ENCODE measurements around the gene HTR4. TPM values are rescaled to one million over a fixed set of nuclear protein-coding genes. Genes with fewer than 3 reads are reported as not detected.
"Not testable (repeated sequence)": the region's sequence is repeated elsewhere in the genome, so short reads cannot be mapped to it uniquely, and the experiment has no call there.

Gene HTR4
- total and polyA plus RNA-seq, 9 donors = 0.07 to 0.32 (median 0.11) TPM; not detected in 4

DNA sequence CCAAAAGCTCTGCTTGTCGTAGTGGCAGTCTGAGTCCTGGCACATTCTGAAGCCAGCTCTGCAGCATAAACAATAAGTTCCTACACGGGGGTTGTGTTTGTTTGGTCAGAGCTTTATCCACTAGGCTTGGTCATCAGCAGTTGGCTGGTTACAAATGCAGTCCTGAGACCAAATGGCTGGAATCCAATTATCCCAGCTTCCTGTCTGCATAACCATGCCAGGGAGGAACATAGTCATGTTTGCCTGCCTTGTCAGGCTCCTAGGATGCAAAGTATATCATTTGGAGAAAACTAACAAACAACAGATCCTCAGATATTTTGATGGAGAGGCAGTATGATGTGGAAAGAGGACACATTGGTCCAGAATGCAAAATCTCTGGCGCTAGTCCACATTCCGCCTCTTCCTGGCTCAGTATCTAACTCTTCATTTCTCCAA lies 184.8 kb downstream of the HTR4 start:
- TF ChIP-seq, protein P1, sequence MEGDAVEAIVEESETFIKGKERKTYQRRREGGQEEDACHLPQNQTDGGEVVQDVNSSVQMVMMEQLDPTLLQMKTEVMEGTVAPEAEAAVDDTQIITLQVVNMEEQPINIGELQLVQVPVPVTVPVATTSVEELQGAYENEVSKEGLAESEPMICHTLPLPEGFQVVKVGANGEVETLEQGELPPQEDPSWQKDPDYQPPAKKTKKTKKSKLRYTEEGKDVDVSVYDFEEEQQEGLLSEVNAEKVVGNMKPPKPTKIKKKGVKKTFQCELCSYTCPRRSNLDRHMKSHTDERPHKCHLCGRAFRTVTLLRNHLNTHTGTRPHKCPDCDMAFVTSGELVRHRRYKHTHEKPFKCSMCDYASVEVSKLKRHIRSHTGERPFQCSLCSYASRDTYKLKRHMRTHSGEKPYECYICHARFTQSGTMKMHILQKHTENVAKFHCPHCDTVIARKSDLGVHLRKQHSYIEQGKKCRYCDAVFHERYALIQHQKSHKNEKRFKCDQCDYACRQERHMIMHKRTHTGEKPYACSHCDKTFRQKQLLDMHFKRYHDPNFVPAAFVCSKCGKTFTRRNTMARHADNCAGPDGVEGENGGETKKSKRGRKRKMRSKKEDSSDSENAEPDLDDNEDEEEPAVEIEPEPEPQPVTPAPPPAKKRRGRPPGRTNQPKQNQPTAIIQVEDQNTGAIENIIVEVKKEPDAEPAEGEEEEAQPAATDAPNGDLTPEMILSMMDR (IDR thresholded peaks at IDR 0.05) = no peak
- TF ChIP-seq EP300 (IDR thresholded peaks at IDR 0.05) (no peak), POLR2A (IDR thresholded peaks at IDR 0.05) (no peak)
- 59 to 68% (median 62%) methylated on average over 4 of the region's 4 CpGs for WGBS, 3 donors
- Histone ChIP-seq H3K36me3 (no peaks in the 10 kb centered on the region), H3K9me3 (no peaks in the 10 kb centered on the region), H3K4me3 (no peak overlapping the region), H3K27me3 (no peaks in the 10 kb centered on the region), H3K4me1 (ENCODE audit: insufficient read depth) (no peaks in the 10 kb centered on the region), H3K27ac (no peak overlapping the region)
- intact Hi-C loops (cut with DNase I) = no loop called here
- DNase-seq = no peak

DNA sequence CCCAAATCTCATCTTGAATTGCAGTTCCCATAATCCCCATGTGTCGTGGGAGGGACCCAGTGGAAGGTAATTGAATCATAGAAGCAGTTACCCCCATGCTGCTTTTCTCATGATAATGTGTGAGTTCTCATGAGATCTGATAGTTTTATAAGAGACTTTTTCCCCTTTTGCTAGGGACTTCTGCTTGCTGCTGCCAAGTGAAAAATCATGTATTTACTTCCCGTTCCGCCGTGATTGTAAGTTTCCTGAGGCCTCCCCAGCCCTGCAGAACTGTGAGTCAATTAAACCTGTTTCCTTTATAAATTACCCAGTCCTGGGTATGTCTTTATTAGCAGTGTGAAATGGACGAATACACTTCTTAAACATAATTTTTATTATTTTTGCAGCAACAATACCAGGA lies 185.6 kb downstream of the HTR4 start:
- H3K4me3 ChIP-seq; H3K4me1 ChIP-seq (ENCODE audit: insufficient read depth); H3K36me3 ChIP-seq; H3K27ac ChIP-seq; intact Hi-C loops (cut with DNase I); DNase-seq; H3K9me3 ChIP-seq; H3K27me3 ChIP-seq: not testable (repeated sequence)
- 80 to 92% (median 86%) methylated on average over 5 of the region's 5 CpGs for WGBS, 3 donors

DNA sequence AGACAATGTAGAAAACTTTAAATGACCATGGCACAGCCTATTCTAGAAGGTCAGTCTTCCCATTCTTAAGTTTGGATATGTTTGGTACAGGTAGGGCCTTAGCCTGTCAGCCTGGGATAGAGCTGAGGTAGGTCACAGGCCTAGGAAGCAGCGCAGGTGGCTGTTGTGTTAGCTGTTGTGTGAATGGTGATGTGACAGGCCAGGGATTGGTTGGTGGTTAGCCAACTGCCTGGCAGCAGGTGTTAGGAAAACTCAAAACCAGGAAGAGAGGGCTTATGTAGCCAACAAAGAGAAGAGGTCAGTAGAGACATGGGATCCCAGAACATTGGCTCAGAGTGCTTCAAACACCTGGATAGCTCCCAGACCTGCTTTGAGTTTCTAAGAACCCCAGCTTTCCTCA lies 186.4 kb downstream of the HTR4 start:
- no peaks in the 10 kb centered on the region for H3K27me3 ChIP-seq
- H3K9me3 ChIP-seq = no peaks in the 10 kb centered on the region
- no peaks in the 10 kb centered on the region for H3K4me1 ChIP-seq (ENCODE audit: insufficient read depth)
- intact Hi-C loops (cut with DNase I) = no loop called here
- no peak overlapping the region for H3K4me3 ChIP-seq
- DNase-seq = no peak
- no peaks in the 10 kb centered on the region for H3K36me3 ChIP-seq
- WGBS, 3 donors = 93 to 96% (median 95%) methylated on average over 1 of the region's 1 CpG
- H3K27ac ChIP-seq = no peak overlapping the region
- TF ChIP-seq POLR2A (IDR thresholded peaks at IDR 0.05) (no peak), EP300 (IDR thresholded peaks at IDR 0.05) (no peak)
- TF ChIP-seq, protein P1 (IDR thresholded peaks at IDR 0.05) = no peak

DNA sequence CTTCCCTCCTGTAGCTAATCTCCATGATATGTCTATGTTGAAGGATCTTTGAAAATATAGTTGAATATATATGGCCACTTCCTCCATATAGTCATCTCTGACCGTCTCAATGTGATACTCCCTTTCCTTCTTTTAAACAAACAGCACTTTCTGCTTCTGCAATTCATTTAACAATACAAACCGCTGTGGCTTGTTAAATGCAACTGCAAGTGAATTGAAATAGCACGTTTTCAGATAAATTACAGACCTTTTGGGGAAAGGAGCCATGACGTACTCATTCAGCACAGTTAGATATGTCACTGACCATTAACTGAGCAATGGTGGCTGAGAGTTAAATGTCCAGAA lies 188.1 kb downstream of the HTR4 start:
- TF ChIP-seq, protein P1 (IDR thresholded peaks at IDR 0.05) = no peak
- TF ChIP-seq EP300 (IDR thresholded peaks at IDR 0.05) (no peak), POLR2A (IDR thresholded peaks at IDR 0.05) (no peak)
- H3K27ac ChIP-seq = no peak overlapping the region
- 39 to 52% (median 51%) methylated on average over 4 of the region's 4 CpGs for WGBS, 3 donors
- no peak for DNase-seq
- H3K4me1 ChIP-seq (ENCODE audit: insufficient read depth) = no peaks in the 10 kb centered on the region
- H3K27me3 ChIP-seq = no peaks in the 10 kb centered on the region
- intact Hi-C loops (cut with DNase I) = no loop called here
- H3K36me3 ChIP-seq = no peaks in the 10 kb centered on the region
- H3K9me3 ChIP-seq = no peaks in the 10 kb centered on the region
- H3K4me3 ChIP-seq = no peak overlapping the region

DNA sequence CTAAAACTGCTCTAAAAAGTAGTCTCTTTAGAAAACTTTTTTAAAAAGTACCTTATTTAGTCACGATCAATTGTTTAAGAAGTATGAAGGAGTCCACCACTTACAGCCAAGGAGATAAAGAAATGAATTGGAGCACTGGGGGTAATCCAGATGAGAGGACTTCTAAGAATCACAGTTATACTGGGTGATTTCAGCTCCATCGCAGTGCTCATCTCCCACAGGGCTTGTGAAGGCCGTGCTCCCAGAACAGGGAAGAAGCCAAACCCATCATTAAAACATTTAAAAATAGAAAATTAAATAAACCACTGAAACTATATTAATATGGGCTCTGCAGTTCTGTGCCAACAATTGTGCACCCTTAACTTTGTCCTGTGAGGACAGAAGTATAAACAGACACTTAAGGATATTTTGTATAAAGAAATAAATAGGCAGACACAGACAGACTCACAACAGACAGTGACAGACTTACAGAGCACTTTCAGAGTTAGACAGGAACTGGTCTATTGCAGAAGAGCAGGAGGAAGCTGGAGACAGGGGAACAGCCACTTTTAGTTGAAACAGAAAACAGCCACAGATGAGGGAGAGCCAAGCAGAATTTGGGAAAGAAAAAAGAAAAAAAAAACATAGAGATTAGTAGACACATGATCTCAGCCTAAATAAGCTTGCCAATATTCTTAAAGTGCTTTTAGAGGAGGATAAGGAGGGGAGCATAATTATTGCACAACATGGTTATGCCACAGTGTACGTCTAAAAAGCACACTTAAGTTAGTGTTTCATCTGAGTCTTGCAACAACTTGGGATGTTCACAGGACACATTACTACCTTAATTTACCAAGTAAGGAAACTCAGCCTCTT lies 188.7 kb downstream of the HTR4 start:
- Histone ChIP-seq H3K36me3 (no peaks in the 10 kb centered on the region), H3K27ac (no peak overlapping the region), H3K9me3 (no peaks in the 10 kb centered on the region), H3K4me3 (no peak overlapping the region), H3K4me1 (ENCODE audit: insufficient read depth) (no peaks in the 10 kb centered on the region), H3K27me3 (no peaks in the 10 kb centered on the region)
- no peak for TF ChIP-seq EP300 (IDR thresholded peaks at IDR 0.05)
- TF ChIP-seq, protein P1 (IDR thresholded peaks at IDR 0.05) = no peak
- TF ChIP-seq POLR2A (IDR thresholded peaks at IDR 0.05) = no peak
- intact Hi-C loops (cut with DNase I) = no loop called here
- WGBS, 3 donors = 29 to 46% (median 34%) methylated on average over 4 of the region's 4 CpGs
- no peak for DNase-seq
